ENCODE results near the gene DHCR24. TPM values are rescaled to one million over a fixed set of nuclear protein-coding genes. Genes with fewer than 3 reads are reported as not detected.

DHCR24 gene
- total and polyA plus RNA-seq, 2 experiments from 2014 or later = 124 to 453 TPM

GRCh38 chr1:54859700-54860391, 27.1 kb downstream of the DHCR24 start (continued):
- TF ChIP-seq CTCF (conservative IDR thresholded peaks at IDR 0.05; ENCODE audit: low read depth in 2 of 2) = no peak

- Histone ChIP-seq H3K27me3 (ENCODE audit: insufficient read depth) (no peaks in the 10 kb centered on the region), H2AFZ (no peak overlapping the region), H3K9me2 (ENCODE audit: insufficient read depth) (no peaks in the 10 kb centered on the region), H3K36me3 (ENCODE audit: insufficient read depth) (peaks cover 71% of the 10 kb centered on the region), H3F3A (replicated peaks; ENCODE audit: low read depth) (0 out of 2 replicates have a peak, but pooled peaks cover 19% of the 10 kb centered on the region), H4K20me1 (replicated peaks; ENCODE audit: insufficient read depth) (peaks cover 43% of the 10 kb centered on the region), H3K4me1 (ENCODE audit: insufficient read depth) (no peaks in the 10 kb centered on the region; the same call in 1 of the 2 replicates), H3K4me2 (no peak overlapping the region), H3K27ac (ENCODE audit: low read depth) (no peak overlapping the region), H3K4me3 (no peak overlapping the region), H3K79me2 (replicated peaks; ENCODE audit: insufficient read depth) (peaks cover 15% of the 10 kb centered on the region; the same call in 1 of the 2 replicates)
- Mint-ChIP-seq H3K27me3 (ENCODE audit: insufficient read depth, low read depth, poor library complexity) (peaks cover 12% of the 10 kb centered on the region), H3K9me3 (no peaks in the 10 kb centered on the region), H3K4me1 (peaks cover 3% of the 10 kb centered on the region; the same call in 2 of the 3 replicates), H3K27ac (no peak overlapping the region), H3K4me3 (no peak overlapping the region), H3K36me3 (ENCODE audit: low read depth) (peaks cover 93% of the 10 kb centered on the region)
- no peak for DNase-seq (ENCODE audit: low spot score)
- ATAC-seq = no peak
- TF ChIP-seq CTCF (conservative IDR thresholded peaks at IDR 0.05; ENCODE audit: low read depth in 2 of 2) (no peak), ZNF462 (CRISPR knock-in tag; IDR thresholded peaks at IDR 0.05) (no peak), STAT1 (IDR thresholded peaks at IDR 0.05; ENCODE audit: unreplicated experiment) (no peak), POLR2AphosphoS5 (IDR thresholded peaks at IDR 0.05; ENCODE audit: low read depth) (no peak), REST (IDR thresholded peaks at IDR 0.05; ENCODE audit: unreplicated experiment) (no peak), ZNF331 (CRISPR knock-in tag; IDR thresholded peaks at IDR 0.05; ENCODE audit: low read depth) (no peak), EZH2 (IDR thresholded peaks at IDR 0.05; ENCODE audit: low read depth, unreplicated experiment) (no peak), CREB1 (CRISPR knock-in tag; IDR thresholded peaks at IDR 0.05; ENCODE audit: low read depth) (no peak)
Measured at GRCh38 chr1:54857746-54858561, 29.0 kb downstream of the DHCR24 start.
